Lung microvascular endothelial cell (primary cell): ENCODE results near the gene USP31. TPM values are rescaled to one million over a fixed set of nuclear protein-coding genes. Genes with fewer than 3 reads are reported as not detected.

Experiments used
- DNase-seq, 2 donors: peaks; one replicate each; pipeline versions ENCODE4 v3.0.0 to v3.0.0-alpha.2; 2010; ENCODE audit warnings: low read depth in 2 of 2
- total RNA-seq: library from RNA; depleted of rRNA; stranded (reverse); fragments of >200 nt; gene quantifications from 2 replicates; pipeline ENCODE4 v1.2.1, GENCODE V29; 2014

The USP31 gene
- total RNA-seq, 1 donor from 2014 or later, result 39.7 TPM

DNA sequence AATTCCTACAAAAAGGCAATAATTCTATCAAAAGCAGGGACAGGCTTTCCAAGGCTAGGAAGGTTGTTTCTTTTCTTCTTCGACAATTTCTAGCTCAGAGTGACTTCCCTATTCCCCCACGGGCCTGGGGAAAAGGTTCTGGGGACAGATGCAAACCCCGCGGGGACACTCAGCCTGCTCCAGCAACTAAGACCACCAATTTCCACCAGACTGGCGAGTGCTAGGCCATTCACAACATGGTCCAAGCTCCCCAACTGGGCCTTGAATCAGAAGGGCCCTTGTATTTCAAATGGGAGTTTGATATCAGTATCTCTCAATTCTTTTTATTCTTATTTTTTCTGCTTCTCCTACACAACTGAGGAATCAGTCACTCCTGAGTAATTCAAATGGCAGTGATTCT lies 86.7 kb downstream of the USP31 start:
- DNase-seq, result no peak

DNA sequence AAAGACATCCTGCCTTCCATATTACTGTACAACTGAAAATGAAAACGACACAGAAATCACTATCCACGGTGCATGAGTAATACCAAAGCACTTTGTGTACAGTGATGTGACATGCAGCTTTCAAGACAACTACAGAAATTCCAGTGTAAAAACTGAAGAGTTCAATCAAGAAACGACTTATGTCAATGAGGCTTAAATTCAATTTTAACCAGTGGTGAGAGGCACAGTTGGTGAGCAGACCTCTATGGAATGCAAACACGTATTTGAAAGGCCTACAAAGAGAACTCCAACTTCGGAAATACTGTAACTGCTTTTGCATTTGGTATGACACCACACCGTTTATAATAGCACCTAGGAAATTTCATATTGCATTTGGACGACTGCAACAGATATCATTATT lies 87.6 kb downstream of the USP31 start:
- DNase-seq, result no peak

DNA sequence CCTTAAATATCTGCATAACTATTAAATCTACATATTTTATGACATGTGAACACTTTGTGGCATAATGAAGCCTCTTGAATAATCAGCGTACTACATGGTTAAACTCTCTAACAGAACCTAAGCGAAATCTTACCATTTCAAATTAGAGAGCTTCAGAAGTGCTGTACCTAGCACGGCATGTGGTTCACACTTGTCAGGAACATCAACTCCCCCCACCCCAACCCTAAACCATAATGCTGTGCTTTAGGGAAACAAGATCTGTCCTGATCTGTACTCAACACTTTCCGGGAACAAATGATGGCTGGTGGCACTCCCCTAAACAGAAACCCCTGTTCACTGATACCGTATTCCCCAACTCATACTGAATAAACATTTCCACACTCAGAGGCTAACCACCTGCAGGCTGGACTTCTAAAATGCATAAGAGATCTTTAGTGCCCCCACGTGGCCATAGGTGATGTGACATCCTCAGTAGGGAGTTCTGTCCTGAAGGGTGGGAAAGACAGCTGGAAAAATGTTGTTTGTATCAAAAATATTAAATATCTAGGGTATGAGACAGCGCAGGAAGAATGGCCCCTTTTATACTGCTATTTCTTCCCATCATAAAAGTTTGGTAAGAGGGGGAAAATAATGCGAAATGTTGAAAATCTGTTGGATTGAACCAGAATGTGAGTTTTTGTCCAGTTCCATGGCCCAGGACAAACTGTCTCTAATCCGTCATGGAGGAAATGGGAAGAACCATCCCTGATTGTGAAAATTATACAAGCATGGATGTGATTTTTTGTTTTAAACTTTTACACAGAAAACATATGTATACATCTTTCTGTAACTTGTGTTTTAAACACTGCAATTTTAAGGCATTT lies 88.6 kb downstream of the USP31 start:
- peak; percentile 76 to 84 for DNase-seq

DNA sequence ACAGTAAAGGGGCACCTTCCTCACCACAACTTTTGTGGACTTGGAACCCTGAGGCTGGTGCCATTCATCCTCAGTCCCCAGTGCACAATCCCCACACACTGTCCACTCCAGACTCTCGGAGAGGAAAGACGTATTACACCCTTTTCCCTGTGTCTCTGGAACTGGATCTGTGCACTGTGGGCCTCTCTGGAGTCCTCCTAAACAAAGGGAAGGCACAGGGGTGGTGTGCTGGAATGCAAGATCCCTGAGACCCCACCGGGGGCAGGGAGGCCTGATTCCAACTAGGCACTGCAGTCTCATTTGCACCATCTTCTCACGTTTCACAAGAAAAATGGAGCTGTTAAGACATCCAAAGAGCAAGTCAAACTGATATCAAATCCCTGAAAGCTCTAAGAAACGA lies 89.8 kb downstream of the USP31 start:
- no peak for DNase-seq

DNA sequence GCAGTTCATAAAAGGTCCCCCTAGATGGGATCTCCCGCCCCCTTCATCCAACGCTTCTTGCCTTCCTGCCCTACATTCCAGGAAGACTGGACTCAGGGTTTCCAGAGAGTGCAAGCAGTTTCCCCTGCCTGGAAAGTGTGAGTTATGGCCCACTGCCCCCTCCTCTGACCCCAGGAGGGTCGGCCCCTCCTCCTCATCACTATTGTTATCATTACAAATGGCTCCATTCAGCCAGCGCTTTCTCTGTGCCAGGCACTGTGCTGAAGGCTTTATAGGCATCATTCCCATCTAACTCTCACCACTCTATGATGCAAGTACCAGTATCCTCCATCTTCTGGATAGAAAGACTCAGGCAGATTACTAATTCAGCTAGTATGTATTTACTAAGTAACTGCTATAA lies 90.7 kb downstream of the USP31 start:
- DNase-seq, result no peak

DNA sequence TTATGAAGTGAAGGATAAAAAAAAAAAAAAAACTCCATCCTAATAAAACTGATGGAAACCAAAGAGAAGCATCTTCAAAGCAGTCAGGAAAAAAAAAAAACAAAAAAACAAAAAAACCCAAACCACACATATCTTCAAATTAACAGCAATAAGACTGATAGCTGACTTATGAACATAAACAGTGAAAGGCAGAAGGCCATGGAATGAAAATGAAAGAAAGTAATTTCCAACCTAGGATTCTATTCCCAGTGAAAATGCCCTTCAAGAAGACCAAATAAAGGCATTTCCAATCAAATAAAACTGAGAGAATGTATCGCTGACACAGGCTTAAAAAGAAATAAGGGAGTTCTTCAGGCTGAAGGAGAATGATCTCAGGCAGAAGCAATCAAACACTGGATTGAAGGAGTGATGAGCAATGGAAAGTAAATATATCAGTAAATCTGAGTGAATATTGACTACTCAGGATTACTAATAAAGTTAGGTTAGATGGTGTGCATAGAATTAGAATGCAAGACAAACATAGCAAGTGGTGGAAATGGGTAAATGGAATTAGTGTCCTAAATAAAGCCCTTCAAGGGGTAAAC lies 92.1 kb downstream of the USP31 start:
- no peak for DNase-seq

DNA sequence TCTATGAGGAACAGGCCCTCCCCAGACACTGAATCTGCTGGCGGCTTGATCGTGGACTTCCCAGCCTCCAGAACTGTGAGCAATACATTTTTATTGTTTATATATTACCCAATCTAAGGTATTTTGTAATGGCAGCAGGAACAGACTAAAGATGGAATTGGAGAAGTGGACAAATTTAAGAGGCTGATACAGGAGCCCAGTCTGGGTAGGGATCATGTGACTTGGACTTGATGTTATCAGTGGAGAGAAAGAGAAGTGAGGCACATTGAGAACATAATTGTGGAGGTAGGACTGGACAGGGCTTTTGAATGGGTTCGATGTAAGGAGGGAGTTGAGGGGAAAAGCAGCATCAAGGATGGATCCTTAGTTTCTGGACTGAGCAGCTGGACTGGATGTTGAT lies 93.8 kb downstream of the USP31 start:
- DNase-seq, result no peak

DNA sequence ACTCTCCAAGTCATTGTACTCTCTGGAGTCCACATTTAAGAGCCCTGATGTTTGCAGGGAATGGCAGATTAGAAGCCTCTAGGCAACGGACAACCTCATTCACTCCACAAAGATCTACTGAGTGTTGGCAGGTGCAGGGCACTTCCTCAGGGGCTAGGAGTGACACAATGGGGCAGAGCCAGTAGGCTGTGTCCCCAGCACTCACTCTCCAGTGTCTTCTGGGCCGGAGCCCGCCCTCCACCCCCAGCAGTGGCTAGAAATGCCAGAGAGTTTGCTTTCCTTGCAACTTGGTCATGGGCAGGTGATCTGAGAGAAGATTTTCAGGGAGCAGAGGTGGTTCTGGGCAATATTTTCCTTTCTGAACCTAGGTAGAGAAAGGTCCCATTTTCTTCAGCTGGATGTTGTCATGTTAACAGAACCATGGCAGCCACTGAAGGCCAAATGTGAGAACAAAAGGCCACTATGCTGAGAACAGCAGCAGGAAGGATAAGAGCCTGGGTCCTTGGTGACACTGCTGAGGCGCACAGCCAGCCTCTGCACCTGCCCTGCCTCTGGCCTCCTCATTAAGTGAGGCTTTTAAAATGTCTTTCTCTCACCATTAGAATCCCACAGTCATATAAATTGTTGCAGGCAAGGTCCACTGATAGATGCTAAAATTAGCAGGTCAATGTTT lies 96.2 kb downstream of the USP31 start:
- no peak for DNase-seq

DNA sequence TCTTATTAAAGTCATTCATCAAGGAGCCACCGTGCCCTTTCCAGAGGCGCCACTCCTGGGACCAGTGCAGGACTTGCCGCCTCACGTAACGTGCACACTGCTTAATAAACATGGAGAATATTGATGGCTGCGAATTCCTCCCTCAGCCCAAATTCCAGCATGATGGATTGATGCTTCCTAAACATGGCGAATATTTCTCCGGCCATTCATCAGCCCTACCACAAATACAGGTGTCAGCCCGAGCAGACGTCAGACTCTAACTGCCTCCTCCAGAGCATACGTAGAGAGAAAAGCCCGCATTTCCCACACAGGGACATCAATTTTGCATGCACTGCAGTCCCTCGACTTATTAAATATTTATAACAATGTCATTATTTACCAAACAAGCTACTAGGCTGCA lies 97.0 kb downstream of the USP31 start:
- no peak for DNase-seq

DNA sequence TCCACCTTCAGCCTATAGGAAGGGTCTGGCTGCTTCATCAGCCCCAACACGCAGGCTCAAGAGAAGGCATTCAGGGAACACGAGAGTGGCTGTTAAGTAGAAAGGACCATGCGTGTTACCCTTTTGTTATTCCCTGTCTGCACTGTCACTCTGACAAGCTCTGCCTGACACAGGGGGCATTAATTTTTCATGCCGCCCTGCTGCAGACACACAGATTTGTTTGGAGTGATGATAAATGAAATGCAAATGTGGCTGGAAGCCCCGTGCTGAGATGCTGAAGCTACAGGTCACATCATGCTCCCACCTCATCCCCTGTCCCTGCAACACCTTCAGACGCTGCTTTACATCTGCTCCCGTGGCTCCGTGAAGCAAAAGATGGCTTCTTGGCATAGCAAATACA lies 97.7 kb downstream of the USP31 start:
- no peak for DNase-seq

DNA sequence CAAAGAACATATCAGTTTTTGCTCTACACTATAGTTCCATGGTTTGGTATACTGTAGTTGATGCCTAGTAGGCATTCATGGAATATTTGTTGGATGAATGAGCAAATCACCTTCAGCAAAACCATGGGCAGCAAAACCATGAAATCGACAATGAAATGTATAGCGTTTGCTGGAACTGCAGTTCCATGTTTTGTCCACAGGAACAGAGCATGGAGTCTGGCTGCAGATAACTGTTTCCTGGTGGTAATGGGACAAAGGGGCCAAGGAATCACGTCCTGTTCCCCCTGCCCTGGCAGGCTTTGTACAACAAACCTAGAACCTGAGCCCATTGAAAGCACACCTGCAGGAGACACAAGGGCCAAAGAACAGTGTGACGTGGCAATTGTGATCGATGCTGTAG lies 101.1 kb downstream of the USP31 start:
- DNase-seq, result no peak

DNA sequence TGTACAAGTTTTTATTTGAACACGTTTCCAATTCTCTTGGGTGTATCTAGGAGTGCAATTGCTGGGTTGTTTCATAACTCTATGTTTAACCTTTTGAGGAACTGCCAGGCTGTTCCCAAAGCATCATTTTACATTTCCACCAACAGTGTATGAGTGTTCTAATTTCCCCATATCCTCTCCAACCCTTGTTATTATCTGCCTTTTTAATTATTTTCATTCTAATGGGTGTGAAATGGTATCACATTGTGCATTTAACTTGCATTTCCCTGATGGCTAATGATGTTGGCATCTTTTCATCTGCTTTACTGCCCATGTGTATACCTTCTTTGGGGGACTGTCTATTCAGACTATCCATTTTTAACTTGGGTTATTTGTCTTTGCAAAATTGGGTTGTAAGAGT lies 104.2 kb downstream of the USP31 start:
- no peak for DNase-seq

DNA sequence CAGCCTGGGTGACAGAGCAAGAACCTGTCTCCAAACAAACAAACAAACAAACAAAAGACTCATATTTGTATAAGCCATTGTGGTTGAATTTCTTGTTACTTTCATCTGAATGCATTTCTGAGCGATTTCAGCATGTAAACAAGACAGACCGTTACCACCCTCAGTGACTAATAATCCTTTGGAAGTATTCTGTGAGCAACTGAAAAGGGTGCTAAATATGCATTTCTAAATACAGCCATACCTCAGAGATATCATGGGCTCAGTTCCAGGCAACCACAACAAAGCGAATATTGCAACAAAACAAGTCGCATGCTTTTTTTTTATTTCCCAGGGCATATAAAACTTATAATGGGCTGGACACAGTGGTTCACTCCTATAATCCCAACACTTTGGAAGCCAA lies 109.0 kb downstream of the USP31 start:
- DNase-seq, result no peak

DNA sequence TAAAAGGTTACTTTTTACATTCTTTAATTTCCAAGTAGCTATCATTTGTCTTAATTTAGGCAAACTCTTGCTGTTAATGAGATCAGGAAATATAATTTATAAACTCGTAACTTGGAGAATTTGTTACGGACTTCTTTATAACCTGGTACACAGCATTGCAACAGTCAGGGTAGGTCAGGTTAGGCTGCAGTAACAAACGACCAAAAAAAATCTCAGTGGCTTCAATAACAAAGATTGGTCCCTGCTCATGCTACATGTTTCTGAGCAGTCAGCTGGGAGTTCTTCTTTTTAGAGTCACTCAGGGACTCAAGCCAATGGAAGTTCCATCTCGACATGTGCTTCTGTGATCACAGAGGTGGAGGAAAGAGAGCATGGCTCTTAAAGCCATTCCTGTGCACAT lies 110.1 kb downstream of the USP31 start:
- no peak for DNase-seq

DNA sequence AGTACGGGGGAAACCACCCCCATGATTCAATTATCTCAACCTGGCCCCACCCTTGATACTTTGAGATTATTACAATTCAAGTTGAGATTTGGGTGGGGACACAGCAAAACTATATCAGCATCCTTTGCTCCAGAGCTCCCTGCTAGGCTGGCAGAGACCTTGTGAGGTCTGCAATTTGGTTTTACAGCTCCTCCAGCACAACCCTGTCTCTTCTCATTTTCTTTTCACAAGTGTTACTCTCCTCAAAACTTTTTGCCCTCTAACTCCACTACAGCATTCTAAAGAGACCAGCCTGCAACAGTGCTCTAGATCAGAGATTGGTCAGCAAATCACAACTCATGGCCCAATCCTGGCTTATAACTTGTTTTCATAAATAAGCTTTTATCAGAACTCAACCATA lies 114.0 kb downstream of the USP31 start:
- no peak for DNase-seq

DNA sequence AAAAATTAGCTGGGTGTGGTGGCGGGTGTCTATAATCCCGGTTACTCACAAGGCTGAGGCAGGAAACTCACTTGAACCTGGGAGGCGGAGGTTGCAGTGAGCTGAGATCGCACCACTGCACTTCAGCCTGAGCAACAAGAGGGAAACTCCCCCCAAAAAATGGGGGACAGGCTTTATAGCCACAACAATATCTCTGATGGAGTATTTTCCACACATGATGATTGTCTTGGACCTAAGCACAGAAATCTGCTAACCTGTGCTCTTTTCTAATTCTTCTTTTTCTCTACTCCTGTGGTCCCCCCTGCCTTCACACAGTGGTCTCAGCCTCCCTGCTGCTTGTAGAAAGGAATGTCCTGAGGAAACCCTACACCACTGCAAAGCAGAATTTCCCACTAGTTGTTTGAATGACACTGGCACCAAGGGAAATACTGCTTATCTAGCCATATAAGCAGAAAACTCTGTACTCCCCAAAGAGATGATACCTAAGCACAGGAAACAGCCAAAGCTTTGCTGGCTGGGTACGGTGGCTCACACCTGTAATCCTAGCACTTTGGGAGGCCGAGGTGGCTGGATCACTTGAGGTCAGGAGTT lies 117.6 kb downstream of the USP31 start:
- DNase-seq, result no peak

DNA sequence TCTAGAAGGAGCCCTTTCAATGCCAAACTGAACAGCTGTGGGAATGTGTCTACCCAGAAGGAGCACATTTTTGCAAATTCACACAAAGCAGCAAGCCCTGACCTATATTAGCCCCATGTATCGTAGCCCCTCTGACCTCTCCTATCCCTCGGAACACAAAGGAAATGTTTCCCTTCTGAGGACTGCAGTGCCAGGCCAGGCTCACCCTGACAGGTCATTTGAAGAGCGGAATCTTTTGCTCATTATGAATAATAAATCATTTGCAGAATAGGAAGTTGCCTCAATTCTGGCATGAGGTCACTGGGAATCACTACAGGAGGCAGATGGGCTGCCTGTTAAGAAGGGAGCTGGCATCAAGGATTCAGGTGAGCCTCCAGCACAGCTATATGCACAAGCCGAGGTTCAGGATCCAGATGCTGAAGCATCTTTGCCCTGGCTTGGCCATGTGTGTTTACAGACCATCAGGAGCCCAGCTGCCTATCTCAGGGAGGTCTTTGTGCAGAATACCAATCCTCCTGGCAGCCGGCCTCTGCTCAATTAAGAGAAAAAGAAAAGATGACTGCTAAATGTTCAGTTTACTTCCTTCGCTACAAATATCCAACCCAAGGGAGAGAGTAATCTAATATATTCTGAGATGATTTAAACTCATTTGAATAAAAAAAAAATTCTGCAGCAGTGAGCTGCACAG lies 119.4 kb downstream of the USP31 start:
- no peak for DNase-seq

DNA sequence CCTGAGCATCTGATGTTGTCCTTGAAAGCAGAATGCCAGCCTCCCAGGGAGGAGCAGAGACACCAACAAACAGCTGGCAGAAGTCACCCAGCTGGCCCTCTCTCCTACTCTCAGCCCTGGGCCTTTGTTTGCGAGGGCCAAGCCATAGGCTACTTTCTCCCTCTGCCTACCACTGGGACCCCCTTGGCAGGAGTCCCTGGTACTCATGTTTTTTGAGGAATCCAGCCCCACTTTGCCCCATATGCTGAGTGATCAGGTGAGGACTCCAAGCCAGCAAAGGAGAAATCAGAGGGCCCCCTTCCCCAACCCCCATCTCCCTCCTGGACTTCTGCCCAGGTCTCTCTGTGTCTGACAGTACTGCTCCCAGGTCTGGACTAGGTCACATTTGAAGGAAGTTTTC lies 121.9 kb downstream of the USP31 start:
- DNase-seq, result no peak

DNA sequence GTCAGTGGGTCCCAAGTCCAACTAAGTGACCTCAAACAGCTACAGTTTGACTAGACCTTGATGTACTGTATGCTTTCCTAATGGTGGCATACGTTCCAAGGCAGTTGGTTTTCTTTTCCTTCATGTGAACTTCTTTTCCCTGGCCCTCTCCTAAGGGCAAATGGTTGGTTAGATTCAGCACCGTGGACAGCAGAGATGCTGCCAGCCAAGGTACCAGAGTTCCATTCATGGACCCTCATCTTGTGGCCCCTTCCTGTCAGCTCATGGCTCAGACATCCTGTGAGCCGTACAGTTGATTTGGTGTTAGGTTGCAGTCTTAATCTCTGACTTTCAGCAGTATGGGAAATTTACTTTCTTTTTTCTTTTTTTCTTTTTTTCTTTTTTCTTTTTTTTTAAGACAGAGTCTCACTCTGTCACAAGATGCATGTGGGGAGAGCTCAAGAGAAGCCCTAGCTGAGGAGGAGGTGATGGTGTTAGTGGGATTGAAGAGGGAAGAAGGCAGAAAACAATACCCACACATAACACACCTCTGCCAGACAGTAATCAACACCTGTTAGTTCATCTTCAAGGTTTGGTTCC lies 122.4 kb downstream of the USP31 start:
- peak; percentile 33 to 42 for DNase-seq

DNA sequence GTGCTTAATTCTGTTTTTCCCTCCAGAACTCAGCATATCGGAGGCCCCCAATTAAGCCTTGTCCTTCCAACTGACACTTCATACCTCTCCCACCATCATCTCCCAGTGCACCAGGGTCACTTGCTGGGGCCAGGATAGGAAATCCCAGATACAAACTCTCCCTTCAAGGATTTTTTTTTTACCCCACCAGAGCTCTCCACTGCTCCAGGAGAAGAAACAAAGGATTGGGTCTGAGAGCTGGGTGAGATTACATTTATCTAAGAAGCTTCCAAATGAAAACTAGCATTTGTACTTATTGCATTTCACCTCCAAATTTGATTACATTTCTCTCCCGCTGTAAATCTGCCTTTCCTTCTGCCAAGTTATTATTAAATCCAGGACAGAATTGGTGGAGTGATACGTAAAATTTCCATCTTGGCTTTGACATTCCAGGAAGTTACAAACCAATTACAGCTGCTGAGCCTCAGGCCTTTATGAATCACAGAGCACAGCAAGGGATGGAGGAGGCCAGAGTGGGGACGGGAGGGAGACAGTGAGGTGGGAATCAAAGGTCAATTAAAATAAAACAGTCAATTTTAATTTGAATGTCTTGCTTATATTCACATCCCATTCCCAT lies 123.5 kb downstream of the USP31 start:
- DNase-seq, result no peak

DNA sequence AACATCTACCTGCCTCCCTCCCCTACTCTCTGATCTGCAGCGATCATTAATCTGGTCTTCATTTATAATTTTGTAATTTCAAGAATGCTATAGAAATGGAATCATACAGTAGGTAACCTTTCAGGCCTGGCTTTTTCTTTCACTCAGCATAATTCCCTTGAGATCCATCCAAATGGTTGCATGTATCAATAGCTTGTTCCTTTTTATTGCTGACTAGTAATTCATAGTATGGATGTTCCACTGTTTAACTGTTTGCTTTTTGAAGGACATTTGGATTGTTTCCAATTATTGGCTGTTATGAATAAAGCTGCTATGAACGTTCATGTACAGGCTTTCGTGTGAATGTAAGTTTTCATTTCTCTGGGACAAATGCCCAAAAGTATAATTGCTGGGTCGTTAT lies 125.2 kb downstream of the USP31 start:
- DNase-seq, result no peak
